ENCODE results near the gene RELL1. TPM values are rescaled to one million over a fixed set of nuclear protein-coding genes. Genes with fewer than 3 reads are reported as not detected.

RELL1 gene
- total and polyA plus RNA-seq, 10 of the 15 experiments (the other 5 are each of a cell fraction or from before 2014, with no cell fraction given): 0.20 to 10.9 (median 3.9) TPM

- TF ChIP-seq NKRF (conservative IDR thresholded peaks at IDR 0.05): no peak
- no peak for TF ChIP-seq ZSCAN29 (IDR thresholded peaks at IDR 0.05)
- no peak for TF ChIP-seq ZZZ3 (IDR thresholded peaks at IDR 0.05; ENCODE audit: control insufficient read depth, insufficient read length, low read depth)
- TF ChIP-seq CEBPB (IDR thresholded peaks at IDR 0.05; ENCODE audit: borderline replicate concordance in 1 of 2, low read depth in 2 of 2, low read length in 2 of 2): no peak
- TF ChIP-seq RAD51 (IDR thresholded peaks at IDR 0.05): no peak
- no peak for TF ChIP-seq BCL3 (IDR thresholded peaks at IDR 0.05; ENCODE audit: borderline replicate concordance, insufficient read depth, low read depth, low read length, poor library complexity, severe bottlenecking)
- no peak for TF ChIP-seq POLR2AphosphoS2 (IDR thresholded peaks at IDR 0.05; ENCODE audit: low read depth, low read length)
- no peak for TF ChIP-seq EP300 (IDR thresholded peaks at IDR 0.05; ENCODE audit: borderline replicate concordance in 1 of 2, control insufficient read depth in 1 of 2, low read depth in 2 of 2, low read length in 2 of 2)
These were observed 6.9 kb downstream of the RELL1 start (continued) for GRCh38 chr4:37679301-37679700.

GRCh38 chr4:37678624-37679023 lies 7.6 kb downstream of the RELL1 start:
- ATAC-seq: no peak
- BruUV-seq (replicated peaks): no TSS peak
- Histone ChIP-seq H3K4me3 (no peak overlapping the region), H3K36me3 (ENCODE audit: control insufficient read depth in 2 of 2, insufficient read depth in 2 of 2, low read length in 1 of 2) (no peaks in the 10 kb centered on the region), H2AFZ (ENCODE audit: control insufficient read depth, low read depth, low read length) (no peak overlapping the region), H3K27me3 (replicated peaks in 1 of 2; ENCODE audit: control insufficient read depth in 2 of 2, insufficient read depth in 2 of 2, low read length in 1 of 2) (no peaks in the 10 kb centered on the region), H3K79me2 (ENCODE audit: control insufficient read depth, insufficient read depth, low read length) (peaks cover 37% of the 10 kb centered on the region), H3K4me2 (ENCODE audit: control insufficient read depth, insufficient read depth) (no peak overlapping the region), H4K20me1 (ENCODE audit: control insufficient read depth, insufficient read depth) (no peaks in the 10 kb centered on the region), H3K27ac (ENCODE audit: control insufficient read depth, insufficient read depth) (no peak overlapping the region), H3K4me1 (ENCODE audit: control insufficient read depth, insufficient read depth, low read length) (peaks cover 32% of the 10 kb centered on the region), H3K9me3 (replicated peaks; ENCODE audit: control insufficient read depth, insufficient read depth, low read length) (peaks cover 2% of the 10 kb centered on the region; the same call in 1 of the 3 replicates), H3K9ac (ENCODE audit: control insufficient read depth, insufficient read depth, low read length) (no peak overlapping the region)
- RAD21 ChIA-PET (ENCODE audit: unreplicated experiment): no interaction called here
- TF ChIP-seq POU2F2 (IDR thresholded peaks at IDR 0.05; ENCODE audit: borderline replicate concordance, low read depth, low read length) (no peak), YBX1 (IDR thresholded peaks at IDR 0.05) (no peak), BHLHE40 (IDR thresholded peaks at IDR 0.05; ENCODE audit: borderline replicate concordance in 1 of 2, low read depth in 2 of 2, low read length in 1 of 2) (no peak), BACH1 (IDR thresholded peaks at IDR 0.05; ENCODE audit: borderline replicate concordance) (no peak)
- no peak for FAIRE-seq
- in situ Hi-C loops (cut with MboI) (no loop called here), intact Hi-C loops (cut with micrococcal nuclease; ENCODE audit: unreplicated experiment) (loop anchor here (5.0 kb wide), 1 partner anchor 46 kb away; no protein-coding TSS in a partner anchor)
- POLR2A ChIA-PET: no interaction called here
- WGBS (ENCODE audit: insufficient coverage, insufficient replicate concordance, low lambda C conversion rate, missing lambda C conversion rate): 92% methylated on average over 3 of the region's 3 CpGs
- DNase-seq (ENCODE audit: low read depth, low spot score): no peak
- CTCF ChIA-PET: no interaction called here
- SMC1A ChIA-PET (ENCODE audit: uncharacterized antibody, unreplicated experiment): interaction anchor here (0.6 kb wide), 1 partner anchor 1648 kb away, joined by 3 read pairs; no protein-coding TSS in a partner anchor
